ENCODE results near the gene KANSL1. TPM values are rescaled to one million over a fixed set of nuclear protein-coding genes. Genes with fewer than 3 reads are reported as not detected.
"Not testable (repeated sequence)": the region's sequence is repeated elsewhere in the genome, so short reads cannot be mapped to it uniquely, and the experiment has no call there.

Gene KANSL1
- total RNA-seq = 23.2 TPM

DNA sequence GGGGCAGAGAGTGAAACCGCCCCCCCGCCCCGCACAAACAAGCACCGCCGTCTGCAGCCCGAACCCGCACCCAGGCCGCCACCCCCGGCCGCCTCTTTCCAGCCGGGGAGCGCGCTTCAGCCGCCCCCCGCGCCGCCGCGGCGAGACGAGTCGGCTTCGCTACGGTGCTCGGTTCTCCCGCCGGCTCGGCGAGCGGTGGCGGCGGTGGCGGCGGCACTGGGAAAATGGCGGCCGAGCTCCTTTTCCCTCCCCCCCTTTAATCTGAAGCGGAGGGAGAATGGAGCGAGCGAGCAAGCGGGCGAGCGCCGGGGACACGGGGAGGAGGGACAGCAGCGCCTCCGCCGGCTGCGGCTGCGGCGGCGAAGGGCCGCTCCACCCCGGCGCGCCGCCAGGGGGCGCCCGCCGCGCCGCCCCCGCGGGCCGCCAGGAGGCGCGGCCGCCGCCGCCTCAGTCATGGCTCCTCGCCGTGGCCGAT is at the start of gene KANSL1:
Gene KANSL1 (minus strand): TSS at position 279 of the 475 bp plus-strand sequence. CDS start 21,286 bp downstream, outside the sequence.
- ATAC-seq (peak; percentile 81), DNase-seq (ENCODE audit: low spot score) (peak; percentile 87)

DNA sequence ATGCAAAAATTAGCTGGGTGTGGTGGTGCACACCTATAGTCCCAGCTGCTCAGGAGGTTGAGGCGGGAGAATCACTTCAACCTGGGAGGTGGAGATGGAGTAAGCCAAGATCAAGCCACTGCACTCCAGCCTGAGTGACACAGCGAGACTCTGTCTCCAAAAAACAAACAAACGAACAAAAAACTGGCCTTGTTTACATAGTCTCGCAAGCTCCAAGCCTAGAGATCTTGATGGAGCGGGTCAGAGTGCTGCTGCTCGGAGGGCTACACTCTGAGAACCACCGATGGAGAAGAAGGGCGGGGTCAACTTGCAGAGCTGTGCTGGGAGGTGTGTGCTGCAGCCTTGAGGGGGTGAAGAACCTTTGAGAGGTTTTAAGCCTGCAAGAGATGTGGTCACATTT is 38.1 kb upstream of the KANSL1 start:
- ATAC-seq; DNase-seq (ENCODE audit: low spot score): not testable (repeated sequence)

DNA sequence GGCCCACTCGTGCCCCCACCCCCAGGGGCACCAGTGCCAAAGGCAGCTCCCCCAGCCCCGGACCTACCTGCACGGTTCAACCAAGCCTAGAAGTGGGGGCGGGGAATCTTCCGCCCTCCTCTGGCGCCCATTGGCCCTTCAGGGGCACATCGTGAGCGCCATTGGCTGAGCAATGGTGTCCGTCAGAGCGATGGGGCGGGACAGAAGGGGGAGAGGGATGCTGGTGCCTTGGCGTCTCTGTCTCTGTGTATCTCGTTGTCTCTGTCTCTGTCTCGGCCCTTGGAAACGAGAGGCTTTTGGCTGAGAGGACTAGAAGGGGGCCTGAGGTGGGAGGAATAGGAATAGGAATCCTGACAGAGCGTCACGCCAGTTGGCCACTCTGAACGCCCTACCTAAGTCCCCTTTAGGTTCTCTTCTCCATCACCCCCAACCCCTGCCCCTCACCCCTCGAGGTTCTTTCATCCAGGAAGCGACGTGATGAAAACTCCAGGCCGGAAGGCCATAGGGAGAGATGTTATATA is 32.1 kb upstream of the KANSL1 start:
- peak; percentile 100 for ATAC-seq
- peak; percentile 93 for DNase-seq (ENCODE audit: low spot score)

- not testable (repeated sequence) for DNase-seq (ENCODE audit: low spot score)
- peak; percentile 61 for ATAC-seq
These were observed 31.6 kb upstream of the KANSL1 start for GRCh38 chr17:46224864-46225263.

DNA sequence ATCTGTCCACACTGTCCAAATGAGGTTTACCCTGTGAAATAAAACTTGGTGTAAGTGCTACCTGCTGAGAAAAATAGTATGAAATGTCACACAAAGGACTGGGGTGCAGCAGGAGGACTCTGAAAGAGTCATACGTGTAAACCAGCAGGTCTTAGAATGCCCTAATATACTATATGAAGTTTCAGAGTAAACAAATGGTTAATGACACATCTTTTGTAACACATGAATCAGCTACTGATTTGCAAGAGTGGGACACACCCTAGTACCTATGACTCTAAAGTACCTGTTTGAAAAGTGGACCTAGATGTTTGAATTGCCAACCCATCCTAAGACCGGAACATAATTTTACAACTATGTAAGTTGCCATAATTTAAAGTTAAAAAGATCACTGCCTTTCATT is 29.8 kb upstream of the KANSL1 start:
- not testable (repeated sequence) for DNase-seq (ENCODE audit: low spot score); ATAC-seq

- DNase-seq (ENCODE audit: low spot score) (no peak), ATAC-seq (no peak)
These were observed 23.5 kb upstream of the KANSL1 start for GRCh38 chr17:46216682-46217081.

GRCh38 chr17:46212634-46213435 is 19.6 kb upstream of the KANSL1 start:
- no peak for DNase-seq (ENCODE audit: low spot score)
- ATAC-seq = peak; percentile 98

- no peak for DNase-seq (ENCODE audit: low spot score)
- ATAC-seq = no peak
These were observed 15.8 kb upstream of the KANSL1 start for GRCh38 chr17:46208997-46209396.

DNA sequence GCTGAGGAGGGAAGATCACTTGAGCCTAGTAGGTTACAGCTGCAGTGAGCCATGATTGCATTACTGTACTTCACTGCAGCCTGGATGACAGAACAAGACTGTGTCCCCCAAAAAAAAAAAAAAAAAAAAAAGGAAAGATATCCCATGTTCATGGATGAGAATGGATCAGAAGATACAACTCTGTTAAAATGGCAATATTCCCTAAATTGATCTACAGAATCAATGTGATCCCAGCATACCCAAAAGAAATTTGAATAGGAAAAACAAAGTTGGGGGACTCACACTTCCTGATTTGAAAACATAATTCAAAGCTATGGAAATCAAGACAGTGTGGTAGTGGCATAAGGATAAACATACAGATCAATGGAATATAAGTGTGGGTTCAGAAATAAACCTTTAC is 12.7 kb upstream of the KANSL1 start:
- no peak for ATAC-seq
- DNase-seq (ENCODE audit: low spot score) = no peak

GRCh38 chr17:46202424-46202823 is 9.2 kb upstream of the KANSL1 start:
- DNase-seq (ENCODE audit: low spot score) = no peak
- ATAC-seq = peak; percentile 61

- no peak for DNase-seq (ENCODE audit: low spot score)
These were observed 8.3 kb upstream of the KANSL1 start for GRCh38 chr17:46201491-46201890.

DNA sequence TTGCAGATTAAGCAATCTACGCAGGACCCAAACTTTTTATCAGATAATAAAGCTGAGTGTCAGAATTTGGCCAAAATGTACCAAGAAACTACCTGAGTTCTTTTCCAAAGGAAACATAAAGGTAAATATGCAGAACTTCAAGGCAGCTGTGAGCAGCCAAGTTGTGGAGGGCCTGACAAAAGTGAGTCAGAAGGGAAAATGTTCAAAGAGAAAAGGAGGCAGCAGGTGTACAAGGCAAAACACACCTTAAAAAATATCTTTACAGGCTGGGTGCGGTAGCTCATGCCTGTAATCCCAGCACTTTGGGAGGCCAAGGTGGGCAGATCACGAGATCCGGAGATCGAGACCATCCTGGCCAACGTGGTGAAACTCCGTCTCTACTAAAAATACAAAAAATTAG is 7.0 kb upstream of the KANSL1 start:
- ATAC-seq (no peak), DNase-seq (ENCODE audit: low spot score) (no peak)

More at GRCh38 chr17:46201491-46201890, 8.3 kb upstream of the KANSL1 start:
- ATAC-seq = no peak

GRCh38 chr17:46199379-46199778 is 6.2 kb upstream of the KANSL1 start:
- DNase-seq (ENCODE audit: low spot score) = no peak
- no peak for ATAC-seq

DNA sequence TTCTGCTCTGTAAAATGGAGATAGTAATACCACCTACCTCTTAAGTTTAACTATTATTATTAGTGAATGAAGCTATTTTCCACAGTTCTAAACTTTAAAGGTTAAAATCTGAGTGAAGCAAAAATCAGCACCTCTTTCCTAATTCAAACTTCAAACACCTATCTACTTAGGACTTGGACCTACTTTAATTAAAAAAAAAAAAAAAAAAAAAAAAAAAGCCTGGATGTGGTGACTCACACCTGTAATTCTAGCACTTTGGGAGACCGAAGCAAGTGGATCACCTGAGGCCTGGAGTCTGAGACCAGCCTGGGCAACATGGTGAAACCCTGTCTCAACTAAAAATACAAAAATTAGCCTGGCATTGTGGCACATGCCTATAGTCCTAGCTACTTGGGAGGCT is 5.0 kb upstream of the KANSL1 start:
- ATAC-seq = no peak
- no peak for DNase-seq (ENCODE audit: low spot score)

DNA sequence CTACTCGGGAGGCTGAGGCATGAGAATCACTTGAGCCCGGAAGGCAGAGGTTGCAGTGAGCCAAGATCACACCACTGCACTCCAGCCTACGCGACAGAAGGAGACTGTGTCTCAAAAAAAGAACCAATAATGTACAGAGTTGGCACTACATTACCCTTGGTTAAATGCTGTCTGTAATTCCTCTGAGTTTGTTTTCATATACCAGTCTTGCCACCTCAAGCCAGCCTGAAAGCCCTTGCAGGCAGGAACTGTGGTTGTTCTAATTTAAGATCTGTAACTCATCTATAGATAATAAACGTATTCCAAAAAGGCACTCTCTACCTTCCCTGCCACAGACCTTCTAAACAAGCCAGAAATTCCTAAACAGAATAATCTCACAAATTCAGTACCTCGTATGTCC is 4.3 kb upstream of the KANSL1 start:
- DNase-seq (ENCODE audit: low spot score) (no peak), ATAC-seq (no peak)

DNA sequence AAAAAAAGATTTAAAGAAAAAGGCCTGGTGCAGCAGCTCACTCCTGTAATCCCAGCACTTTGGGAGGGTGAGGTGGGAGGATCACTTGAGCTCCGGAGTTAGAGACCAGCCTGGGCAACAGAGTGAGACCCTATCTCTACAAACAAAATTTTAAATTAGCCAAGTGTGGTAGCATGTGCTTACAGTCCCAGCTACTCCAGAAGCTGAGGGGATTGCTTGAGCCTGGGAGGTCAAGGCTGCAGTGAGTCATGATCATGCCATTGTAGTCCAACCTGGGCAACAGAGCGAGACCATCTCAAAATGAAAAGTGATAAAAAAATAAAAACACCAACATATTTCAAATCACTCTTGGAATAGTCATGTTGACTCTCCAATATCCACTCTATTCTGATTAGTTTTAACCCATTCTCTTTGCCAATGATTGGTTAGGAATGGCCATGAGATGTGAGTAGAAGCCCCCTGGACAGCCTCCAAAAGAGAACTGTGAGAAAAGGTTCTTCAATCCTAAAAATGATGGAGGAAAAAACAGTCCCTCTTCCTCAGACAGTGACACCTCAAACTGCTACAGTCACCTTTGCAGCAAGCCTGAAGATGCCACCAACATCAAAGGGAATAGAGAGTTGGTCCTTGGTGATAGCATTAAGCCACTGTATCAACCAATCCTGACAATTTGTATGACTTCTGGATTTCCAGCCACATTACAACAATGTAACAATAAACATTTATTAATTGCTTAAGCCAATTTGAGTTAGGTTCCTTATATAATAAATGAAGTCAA is 2.9 kb upstream of the KANSL1 start:
- ATAC-seq = no peak
- DNase-seq (ENCODE audit: low spot score) = no peak

- ATAC-seq (no peak), DNase-seq (ENCODE audit: low spot score) (no peak)
These were observed 2.1 kb upstream of the KANSL1 start for GRCh38 chr17:46195217-46195855.

GRCh38 chr17:46194393-46195216 is 1.4 kb upstream of the KANSL1 start:
- ATAC-seq (no peak), DNase-seq (ENCODE audit: low spot score) (no peak)

GRCh38 chr17:46193626-46194392 is 580 bp upstream of the KANSL1 start:
- ATAC-seq = peak; percentile 87
- peak; percentile 98 for DNase-seq (ENCODE audit: low spot score)
